ENCODE data around the gene HMG20A.

The HMG20A gene

DNA sequence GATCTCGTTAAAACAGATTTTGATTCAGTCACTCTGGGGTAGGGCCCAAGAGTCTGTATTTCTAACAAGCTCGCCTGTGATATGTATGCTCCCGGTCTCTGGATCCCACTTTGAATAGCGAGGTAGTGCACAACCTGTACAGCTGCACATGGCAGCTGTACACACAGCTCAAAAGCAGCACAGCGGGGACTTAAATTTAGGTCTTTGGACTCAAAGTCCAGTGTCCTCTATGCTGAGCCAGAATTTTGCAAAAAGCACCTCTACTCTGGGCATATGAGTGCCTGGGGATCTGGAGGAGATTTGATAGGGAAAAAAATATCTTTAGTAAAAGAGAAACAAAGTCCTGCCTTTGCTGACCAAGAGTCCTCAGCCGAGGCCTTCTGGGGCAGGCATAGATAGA is 83.1 kb downstream of the HMG20A start:
- Histone ChIP-seq H3K4me3 (ENCODE audit: low read length) (no peak overlapping the region), H3K27me3 (replicated peaks; ENCODE audit: control insufficient read depth, insufficient read depth, low read length) (no peaks in the 10 kb centered on the region), H3K4me1 (ENCODE audit: control insufficient read depth, insufficient read depth, low read length) (peaks cover 37% of the 10 kb centered on the region), H3K36me3 (ENCODE audit: control insufficient read depth, insufficient read depth, low read length, severe bottlenecking) (no peaks in the 10 kb centered on the region), H3K9ac (ENCODE audit: low read length) (no peak overlapping the region), H3K9me3 (ENCODE audit: control insufficient read depth, low read length) (no peaks in the 10 kb centered on the region)
- no peak for DNase-seq (ENCODE audit: low read depth)

DNA sequence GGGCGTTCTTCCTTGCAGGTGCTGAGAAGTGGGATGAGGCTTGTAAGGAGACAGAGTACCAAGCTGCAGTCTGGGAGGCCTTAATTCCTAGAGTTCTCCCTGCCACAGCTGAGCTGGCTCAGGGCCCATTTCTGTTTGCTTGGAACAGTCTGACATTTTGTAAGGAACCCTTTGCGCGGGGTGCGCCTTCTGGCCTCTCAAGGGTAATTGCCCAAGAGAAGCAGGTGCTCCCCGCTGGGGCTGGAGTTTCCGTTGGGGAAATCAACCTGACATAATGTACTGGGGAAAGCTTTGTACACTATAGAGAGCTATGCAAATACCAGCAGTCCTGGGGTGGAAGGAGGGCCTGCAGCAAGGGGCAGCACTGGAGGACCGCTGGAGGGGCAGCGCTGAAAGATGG is 83.6 kb downstream of the HMG20A start:
- Histone ChIP-seq H3K9me3 (ENCODE audit: control insufficient read depth, low read length) (no peaks in the 10 kb centered on the region), H3K36me3 (ENCODE audit: control insufficient read depth, insufficient read depth, low read length, severe bottlenecking) (no peaks in the 10 kb centered on the region), H3K4me1 (ENCODE audit: control insufficient read depth, insufficient read depth, low read length) (peaks cover 37% of the 10 kb centered on the region), H3K27me3 (replicated peaks; ENCODE audit: control insufficient read depth, insufficient read depth, low read length) (no peaks in the 10 kb centered on the region), H3K9ac (ENCODE audit: low read length) (no peak overlapping the region), H3K4me3 (ENCODE audit: low read length) (no peak overlapping the region)
- no peak for DNase-seq (ENCODE audit: low read depth)

DNA sequence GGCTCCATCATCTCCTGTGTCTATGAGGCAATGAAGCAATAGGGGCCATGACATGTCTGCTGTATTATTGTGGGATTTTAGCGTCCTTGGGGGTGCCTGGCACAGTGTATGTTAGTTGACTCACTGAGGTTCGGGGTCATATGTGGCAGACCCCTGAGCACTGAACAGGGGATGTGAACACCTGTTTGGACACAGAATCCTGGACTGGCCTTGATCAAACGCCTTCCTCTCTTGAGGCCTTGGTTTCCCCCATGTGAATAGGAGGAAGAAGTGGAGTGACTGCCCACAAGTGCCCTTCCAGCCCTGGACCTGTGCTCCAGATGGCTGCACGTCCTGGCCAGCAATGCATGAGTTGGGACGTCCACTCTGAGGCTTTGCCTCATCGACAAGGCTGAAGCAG is 84.2 kb downstream of the HMG20A start:
- H3K4me1 ChIP-seq (ENCODE audit: control insufficient read depth, insufficient read depth, low read length): peaks cover 37% of the 10 kb centered on the region

DNA sequence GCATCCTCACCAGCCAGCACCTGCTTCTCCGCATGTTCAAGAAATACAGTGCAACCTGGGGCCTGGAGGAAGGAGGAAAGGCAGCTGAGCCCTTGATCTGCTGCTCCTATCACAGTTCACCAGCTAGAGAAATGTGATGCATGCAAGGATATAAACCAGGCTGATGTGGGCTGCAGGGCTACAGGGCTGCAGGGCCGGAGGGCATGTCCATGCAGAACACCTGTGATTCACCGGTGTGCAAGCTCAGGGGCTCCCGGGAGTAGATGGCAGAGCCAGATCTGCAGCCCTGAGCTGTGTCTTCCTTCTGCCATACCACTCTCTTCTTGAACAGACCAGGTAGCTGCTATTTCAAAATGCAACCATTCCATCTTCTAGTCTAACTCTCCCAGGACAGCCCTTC is 84.9 kb downstream of the HMG20A start:
- Histone ChIP-seq H3K9me3 (ENCODE audit: control insufficient read depth, low read length) (no peaks in the 10 kb centered on the region), H3K27me3 (replicated peaks; ENCODE audit: control insufficient read depth, insufficient read depth, low read length) (no peaks in the 10 kb centered on the region), H3K4me3 (ENCODE audit: low read length) (no peak overlapping the region), H3K36me3 (ENCODE audit: control insufficient read depth, insufficient read depth, low read length, severe bottlenecking) (no peaks in the 10 kb centered on the region), H3K4me1 (ENCODE audit: control insufficient read depth, insufficient read depth, low read length) (peaks cover 37% of the 10 kb centered on the region), H3K9ac (ENCODE audit: low read length) (no peak overlapping the region)
- no peak for DNase-seq (ENCODE audit: low read depth)

More for the DNA sequence above, 84.2 kb downstream of the HMG20A start:
- Histone ChIP-seq H3K9ac (ENCODE audit: low read length) (no peak overlapping the region), H3K36me3 (ENCODE audit: control insufficient read depth, insufficient read depth, low read length, severe bottlenecking) (no peaks in the 10 kb centered on the region), H3K4me3 (ENCODE audit: low read length) (no peak overlapping the region), H3K9me3 (ENCODE audit: control insufficient read depth, low read length) (no peaks in the 10 kb centered on the region), H3K27me3 (replicated peaks; ENCODE audit: control insufficient read depth, insufficient read depth, low read length) (no peaks in the 10 kb centered on the region)
- DNase-seq (ENCODE audit: low read depth): no peak

DNA sequence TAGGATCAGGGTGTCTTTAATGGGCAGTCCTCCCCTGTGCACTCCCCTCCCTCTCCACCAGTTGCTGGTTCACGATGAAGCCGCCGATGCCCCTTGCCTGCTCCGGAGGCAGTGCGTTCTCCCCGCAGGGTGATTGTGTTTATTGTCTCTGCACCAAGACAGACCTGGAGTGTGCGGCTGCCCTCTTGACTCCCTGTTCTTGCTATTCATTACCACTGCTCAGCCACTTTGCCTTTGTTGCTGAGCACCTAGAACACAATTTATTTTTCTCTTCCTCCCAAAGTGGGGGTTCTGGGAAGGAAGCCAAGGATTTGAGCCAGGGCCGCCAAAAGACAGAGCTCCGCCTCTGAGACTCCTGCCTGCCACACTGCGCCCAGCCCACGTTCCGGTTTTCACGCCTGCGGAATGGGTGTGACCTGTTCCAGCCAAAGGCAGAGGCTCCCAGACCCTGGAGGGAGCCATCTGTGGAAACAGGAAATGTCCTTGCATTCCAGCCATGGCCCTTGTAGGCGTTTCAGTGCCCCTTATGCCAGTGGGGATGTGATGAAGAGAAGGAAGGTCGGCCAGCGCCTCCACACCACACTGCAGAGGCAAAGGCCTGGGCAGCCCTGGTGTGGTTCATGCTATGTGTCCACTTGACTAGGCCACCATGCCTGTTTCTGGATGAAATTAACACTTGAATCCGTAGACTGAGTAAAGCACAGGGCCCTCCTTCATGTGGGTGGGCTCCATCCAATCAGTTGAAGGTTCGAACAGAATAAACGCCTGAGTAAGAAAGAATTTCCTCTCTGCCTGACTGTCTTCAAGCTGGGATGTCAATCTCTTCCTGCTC is 85.8 kb downstream of the HMG20A start:
- Histone ChIP-seq H3K4me1 (ENCODE audit: control insufficient read depth, insufficient read depth, low read length) (peaks cover 32% of the 10 kb centered on the region), H3K9ac (ENCODE audit: low read length) (no peak overlapping the region), H3K36me3 (ENCODE audit: control insufficient read depth, insufficient read depth, low read length, severe bottlenecking) (no peaks in the 10 kb centered on the region), H3K9me3 (ENCODE audit: control insufficient read depth, low read length) (no peaks in the 10 kb centered on the region), H3K27me3 (replicated peaks; ENCODE audit: control insufficient read depth, insufficient read depth, low read length) (no peaks in the 10 kb centered on the region), H3K4me3 (ENCODE audit: low read length) (no peak overlapping the region)
- no peak for DNase-seq (ENCODE audit: low read depth)

DNA sequence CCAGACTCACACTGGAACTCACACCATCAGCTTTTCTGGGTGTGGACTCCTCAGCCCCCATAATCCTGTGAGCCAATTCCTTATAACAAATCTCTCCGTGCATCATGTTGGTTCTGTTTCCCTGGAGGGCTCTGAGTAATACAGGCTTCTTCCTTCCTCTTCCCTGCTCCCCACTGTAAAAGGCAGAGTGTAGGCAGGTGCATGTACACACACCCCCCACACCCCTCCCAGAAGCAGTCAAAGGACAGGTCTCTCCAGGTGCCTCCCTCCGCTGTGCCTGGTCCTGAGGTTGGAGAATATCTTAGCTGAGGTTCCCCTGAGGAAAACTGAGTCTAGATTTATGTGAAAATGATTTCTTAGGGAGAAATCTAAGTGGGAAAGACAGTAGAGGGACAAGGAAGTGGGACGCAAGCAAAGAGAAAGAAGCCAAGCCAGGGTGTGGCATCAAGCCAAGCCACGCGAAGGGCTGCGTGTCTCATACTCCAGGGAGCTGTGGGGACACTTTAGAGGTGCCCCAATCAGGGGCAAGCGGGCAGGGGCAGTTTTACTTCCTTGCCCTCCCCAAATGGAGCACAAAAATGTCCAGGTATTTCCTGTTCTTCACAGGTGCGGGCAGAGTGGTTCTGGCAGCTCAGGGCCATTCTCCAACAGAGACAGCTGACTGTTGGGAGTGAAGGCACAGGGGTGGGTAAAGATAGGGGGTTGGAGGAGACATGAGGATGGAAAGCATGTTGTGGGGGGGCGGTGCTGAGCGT is 86.6 kb downstream of the HMG20A start:
- H3K9ac ChIP-seq (ENCODE audit: low read length): peak overlapping the region; percentile 12

DNA sequence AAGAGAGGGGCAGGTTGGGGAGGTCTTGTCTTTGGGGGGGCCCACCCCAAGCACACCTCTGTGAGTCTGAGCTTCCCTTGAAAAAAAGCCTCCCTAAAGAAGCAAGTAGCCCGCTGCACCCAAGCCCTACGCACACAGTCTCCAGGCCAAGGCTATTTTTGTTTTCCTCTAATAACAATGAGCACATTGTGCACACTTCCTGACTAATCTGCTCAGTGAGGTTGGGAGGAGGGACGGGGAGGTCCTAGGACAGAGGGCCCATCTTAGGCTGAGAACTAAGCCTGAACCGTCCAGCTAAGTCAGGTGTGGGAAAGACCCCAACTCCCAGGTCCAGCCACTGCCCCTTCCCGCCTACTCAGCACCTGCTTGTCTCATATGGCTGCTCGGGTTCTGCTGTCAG is 87.2 kb downstream of the HMG20A start:
- Histone ChIP-seq H3K9ac (ENCODE audit: low read length) (no peak overlapping the region), H3K9me3 (ENCODE audit: control insufficient read depth, low read length) (no peaks in the 10 kb centered on the region), H3K4me3 (ENCODE audit: low read length) (no peak overlapping the region), H3K36me3 (ENCODE audit: control insufficient read depth, insufficient read depth, low read length, severe bottlenecking) (no peaks in the 10 kb centered on the region), H3K27me3 (replicated peaks; ENCODE audit: control insufficient read depth, insufficient read depth, low read length) (no peaks in the 10 kb centered on the region), H3K4me1 (ENCODE audit: control insufficient read depth, insufficient read depth, low read length) (peaks cover 32% of the 10 kb centered on the region)
- no peak for DNase-seq (ENCODE audit: low read depth)

More for the DNA sequence above, 86.6 kb downstream of the HMG20A start:
- H3K27me3 ChIP-seq (replicated peaks; ENCODE audit: control insufficient read depth, insufficient read depth, low read length): no peaks in the 10 kb centered on the region
- H3K9me3 ChIP-seq (ENCODE audit: control insufficient read depth, low read length): no peaks in the 10 kb centered on the region
- no peaks in the 10 kb centered on the region for H3K36me3 ChIP-seq (ENCODE audit: control insufficient read depth, insufficient read depth, low read length, severe bottlenecking)
- H3K4me3 ChIP-seq (ENCODE audit: low read length): no peak overlapping the region
- DNase-seq (ENCODE audit: low read depth): no peak
- peaks cover 30% of the 10 kb centered on the region for H3K4me1 ChIP-seq (ENCODE audit: control insufficient read depth, insufficient read depth, low read length)

DNA sequence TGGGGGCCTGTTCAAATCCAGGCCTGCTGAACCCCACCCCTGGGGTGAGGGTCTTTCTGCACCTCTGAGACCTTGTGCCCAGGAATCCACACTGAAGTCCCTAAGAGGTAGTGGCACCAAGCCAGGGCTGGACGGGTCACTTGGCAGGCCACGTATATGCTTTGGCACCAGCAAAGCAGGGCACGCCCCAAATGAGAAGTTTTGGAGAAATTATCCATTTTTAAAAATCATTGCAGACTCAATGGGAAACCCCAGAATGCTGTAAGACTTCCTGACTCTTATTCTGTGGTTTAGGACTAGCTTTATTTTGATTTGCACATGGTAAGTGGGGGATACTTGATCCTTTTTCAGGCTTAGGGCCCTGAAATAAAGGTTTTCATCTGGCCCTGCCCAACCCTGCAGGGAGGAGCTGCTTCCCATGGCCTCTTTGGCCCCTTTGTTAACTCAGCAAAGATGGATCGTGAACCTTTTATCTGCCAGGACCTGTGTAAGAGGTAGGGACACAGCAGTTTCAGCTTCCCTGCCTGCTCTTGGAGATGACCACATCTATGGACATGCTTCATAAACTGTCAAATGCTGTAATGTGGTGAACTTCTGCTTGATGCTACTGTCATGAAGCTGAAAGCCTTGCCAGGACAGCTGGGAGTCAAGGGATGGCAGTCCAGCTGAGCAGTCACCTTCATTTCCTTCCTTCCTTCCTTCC is 88.0 kb downstream of the HMG20A start:
- Histone ChIP-seq H3K4me3 (ENCODE audit: low read length) (no peak overlapping the region), H3K9ac (ENCODE audit: low read length) (peak overlapping the region; percentile 1), H3K36me3 (ENCODE audit: control insufficient read depth, insufficient read depth, low read length, severe bottlenecking) (no peaks in the 10 kb centered on the region), H3K27me3 (replicated peaks; ENCODE audit: control insufficient read depth, insufficient read depth, low read length) (no peaks in the 10 kb centered on the region), H3K9me3 (ENCODE audit: control insufficient read depth, low read length) (no peaks in the 10 kb centered on the region), H3K4me1 (ENCODE audit: control insufficient read depth, insufficient read depth, low read length) (peaks cover 37% of the 10 kb centered on the region)
- DNase-seq (ENCODE audit: low read depth): peak; percentile 39

DNA sequence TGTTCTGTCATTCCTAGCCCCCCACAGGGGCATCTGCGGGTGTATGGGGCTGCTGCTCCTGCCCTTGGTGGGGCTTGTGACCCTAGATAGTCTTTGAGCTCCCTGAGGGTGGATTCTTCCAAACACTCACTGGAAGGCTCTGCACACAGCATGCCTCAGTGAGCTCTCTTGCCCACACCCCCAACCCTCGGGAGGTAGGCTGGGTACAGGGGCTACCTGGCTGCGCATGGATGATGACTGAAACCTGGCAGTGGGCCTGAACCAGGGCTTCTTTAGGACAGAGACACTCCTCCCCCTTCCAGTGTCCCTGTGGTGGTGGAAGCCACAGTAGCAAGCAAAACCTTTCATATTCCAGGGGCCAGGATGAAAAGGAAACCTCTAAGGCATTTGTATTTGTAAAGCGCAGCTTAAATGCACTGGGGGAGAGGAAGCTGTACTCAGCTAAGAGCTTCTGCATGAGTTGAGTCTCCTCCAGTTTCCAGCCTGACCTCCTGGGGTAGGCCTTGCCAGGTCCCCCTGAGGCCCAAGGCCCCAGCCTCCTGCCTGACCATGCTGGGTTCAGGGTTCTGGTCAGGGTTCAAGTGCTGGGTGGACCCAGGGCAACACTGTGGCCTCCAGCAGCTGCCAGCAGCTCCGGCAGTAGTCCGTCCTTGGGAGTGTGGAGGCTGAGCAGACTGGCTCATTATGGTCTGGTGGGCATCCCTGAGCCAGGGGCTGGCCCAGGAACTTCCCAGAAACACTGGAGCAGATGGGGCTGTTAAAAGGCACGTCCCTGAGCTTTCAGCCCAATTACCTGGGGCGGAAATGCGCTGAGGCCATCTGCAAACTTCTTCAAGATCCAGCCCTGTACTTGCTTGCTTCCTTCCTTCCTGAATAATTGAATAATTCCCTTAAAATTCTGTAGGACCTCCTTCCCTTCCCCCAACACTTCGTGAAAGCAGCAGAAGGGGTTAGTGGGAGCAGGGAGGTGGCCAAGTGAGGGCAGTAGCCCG is 89.7 kb downstream of the HMG20A start:
- Histone ChIP-seq H3K27me3 (replicated peaks; ENCODE audit: control insufficient read depth, insufficient read depth, low read length) (no peaks in the 10 kb centered on the region), H3K9me3 (ENCODE audit: control insufficient read depth, low read length) (no peaks in the 10 kb centered on the region), H3K36me3 (ENCODE audit: control insufficient read depth, insufficient read depth, low read length, severe bottlenecking) (no peaks in the 10 kb centered on the region), H3K4me1 (ENCODE audit: control insufficient read depth, insufficient read depth, low read length) (peaks cover 37% of the 10 kb centered on the region), H3K9ac (ENCODE audit: low read length) (no peak overlapping the region), H3K4me3 (ENCODE audit: low read length) (no peak overlapping the region)
- DNase-seq (ENCODE audit: low read depth): no peak

DNA sequence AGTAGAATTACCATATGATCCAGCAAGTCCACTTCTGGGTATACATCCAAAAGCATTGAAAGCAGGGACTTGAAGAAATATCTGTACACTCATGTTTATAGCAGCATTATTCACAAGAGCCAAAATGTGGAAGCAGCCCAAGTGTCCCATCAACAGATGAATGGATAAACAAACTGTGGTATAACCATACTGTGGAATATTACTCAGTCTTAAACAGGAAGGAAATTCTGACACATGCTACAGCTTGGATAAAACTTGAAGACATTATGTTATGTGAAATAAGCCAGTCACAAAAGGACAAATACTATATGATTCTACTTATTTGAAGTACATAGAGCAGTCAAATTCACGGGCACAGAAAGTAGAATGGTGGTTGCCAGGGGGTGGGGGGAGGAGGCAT is 91.2 kb downstream of the HMG20A start:
- DNase-seq (ENCODE audit: low read depth): no peak
- H3K36me3 ChIP-seq (ENCODE audit: control insufficient read depth, insufficient read depth, low read length, severe bottlenecking): no peaks in the 10 kb centered on the region
- H3K4me1 ChIP-seq (ENCODE audit: control insufficient read depth, insufficient read depth, low read length): peaks cover 31% of the 10 kb centered on the region
- no peak overlapping the region for H3K9ac ChIP-seq (ENCODE audit: low read length)
- no peaks in the 10 kb centered on the region for H3K9me3 ChIP-seq (ENCODE audit: control insufficient read depth, low read length)
- H3K4me3 ChIP-seq (ENCODE audit: low read length): no peak overlapping the region
- no peaks in the 10 kb centered on the region for H3K27me3 ChIP-seq (replicated peaks; ENCODE audit: control insufficient read depth, insufficient read depth, low read length)
